PC-9 (cell line): ENCODE data around the gene RBM26. TPM values are rescaled to one million over a fixed set of nuclear protein-coding genes. Genes with fewer than 3 reads are reported as not detected.

Experiments used
- BruUV-seq: library from RNA; stranded (reverse); fragments of 400-500 nt; replicated peaks from 2 replicates; lab custom pipeline; 2021; lab: Mats Ljungman, UMichigan
- CTCF ChIA-PET: fragments of 300-600 bp; sonication (Branson Sonifier 250); formaldehyde crosslinking; loops from one replicate; lab custom pipeline; 2022; ENCODE audit warnings: antibody characterized with exemption; lab: Charles Lee
- POLR2A ChIA-PET: fragments of 300-600 bp; sonication (Branson Sonifier 250); formaldehyde crosslinking; loops from one replicate; lab custom pipeline; 2022; ENCODE audit warnings: antibody characterized with exemption; ENCODE audit not compliant: unreplicated experiment; lab: Charles Lee
- DNase-seq, 2 experiments: peaks; one replicate each; pipeline versions ENCODE4 v3.0.0 to v3.0.0-alpha.2; 2015 to 2022; ENCODE audit warnings: mixed read lengths in 1 of 2
- H2AFZ ChIP-seq: fragments of 200-600 bp; sonication (generic); 2 replicates; pipeline ENCODE4 v1.8.1; 2017; ENCODE audit warnings: antibody characterized with exemption
- H3F3A ChIP-seq: fragments of 200-600 bp; sonication (generic); 2 replicates; pipeline ENCODE4 v1.8.1; 2017; ENCODE audit warnings: antibody characterized with exemption, mild to moderate bottlenecking, low read depth; ENCODE audit not compliant: insufficient read depth
- H3K27ac ChIP-seq: fragments of 200-600 bp; sonication (generic); 2 replicates; pipeline ENCODE4 v1.6.1; 2016; ENCODE audit warnings: mixed run types
- H3K27me3 ChIP-seq: fragments of 200-600 bp; sonication (generic); 2 replicates; pipeline ENCODE4 v1.6.1; 2016; ENCODE audit warnings: low read depth, mixed run types; ENCODE audit not compliant: insufficient read depth
- H3K36me3 ChIP-seq: fragments of 200-600 bp; sonication (generic); 2 replicates; pipeline ENCODE4 v1.6.1; 2016; ENCODE audit warnings: low read depth, mixed run types
- H3K4me1 ChIP-seq: fragments of 200-600 bp; sonication (generic); replicated peaks from 2 replicates; pipeline ENCODE4 v1.6.1; 2016; ENCODE audit warnings: mixed run types; ENCODE audit not compliant: insufficient read depth
- H3K4me2 ChIP-seq: fragments of 200-600 bp; sonication (generic); 2 replicates; pipeline ENCODE4 v1.6.1; 2017; ENCODE audit warnings: mixed run types
- H3K4me3 ChIP-seq: fragments of 200-600 bp; sonication (generic); 2 replicates; pipeline ENCODE4 v1.6.1; 2016; ENCODE audit warnings: mixed run types
- H3K79me2 ChIP-seq: fragments of 200-600 bp; sonication (generic); 2 replicates; pipeline ENCODE4 v1.6.1; 2017; ENCODE audit warnings: low read depth, mixed run types
- H3K9me2 ChIP-seq: fragments of 200-600 bp; sonication (generic); 2 replicates; pipeline ENCODE4 v1.8.1; 2017; ENCODE audit warnings: mild to moderate bottlenecking; ENCODE audit not compliant: insufficient read depth
- H3K9me3 ChIP-seq: fragments of 200-600 bp; sonication (generic); 2 replicates; pipeline ENCODE4 v1.8.1; 2016; ENCODE audit warnings: low read depth; ENCODE audit not compliant: insufficient read depth
- H4K20me1 ChIP-seq: fragments of 200-600 bp; sonication (generic); 2 replicates; pipeline ENCODE4 v1.8.1; 2017; ENCODE audit not compliant: insufficient read depth
- CTCF ChIP-seq: fragments of 200-600 bp; sonication (generic); conservative IDR thresholded peaks from 2 replicates; pipeline ENCODE4 v1.6.1; 2017; ENCODE audit warnings: mixed run types, antibody characterized with exemption, mild to moderate bottlenecking, moderate library complexity
- EZH2 ChIP-seq: fragments of 200-600 bp; sonication (generic); IDR thresholded peaks from 2 replicates; pipeline ENCODE4 v1.8.0; 2017; ENCODE audit warnings: antibody characterized with exemption, low read depth
- intact Hi-C: fragments of 100-400 bp; cut with micrococcal nuclease; formaldehyde crosslinking; loops from one replicate; pipeline ENCODE4 v1.10.0; 2022; ENCODE audit not compliant: unreplicated experiment
- total RNA-seq: library from RNA; stranded (reverse); gene quantifications from 2 replicates; pipeline ENCODE4 v1.2.3, GENCODE V29; 2021

The RBM26 gene
- total RNA-seq, 1 experiment from 2014 or later: 40.4 TPM

GRCh38 chr13:79423801-79424642, 18.0 kb upstream of the RBM26 start:
- DNase-seq: peak in 1 of 2 experiments; percentile 55
- Histone ChIP-seq H2AFZ (no peak overlapping the region), H3K4me1 (no peaks in the 10 kb centered on the region), H3K79me2 (no peaks in the 10 kb centered on the region), H3K27ac (no peak overlapping the region), H3K27me3 (no peaks in the 10 kb centered on the region), H3K9me3 (no peaks in the 10 kb centered on the region), H3K9me2 (no peaks in the 10 kb centered on the region; the same call in 1 of the 2 replicates), H4K20me1 (no peaks in the 10 kb centered on the region), H3K36me3 (no peaks in the 10 kb centered on the region), H3F3A (no peaks in the 10 kb centered on the region), H3K4me2 (no peak overlapping the region), H3K4me3 (no peak overlapping the region)
- ChIA-PET CTCF (interaction anchor here (0.5 to 2.3 kb wide), 13 partner anchors 18 to 1628 kb away, joined by 3 to 26 read pairs (median 6); partner anchors contain the start of gene NDFIP2), POLR2A (interaction anchor here (0.7 to 1.0 kb wide), 5 partner anchors 57 to 1962 kb away, joined by 4 to 11 read pairs (median 6); partner anchors contain the start of gene NDFIP2)
- BruUV-seq: no TSS peak
- intact Hi-C loops: loop anchor here (1.0 to 10.0 kb wide), 4 partner anchors 58 to 1593 kb away; partner anchors contain the start of gene NDFIP2
- TF ChIP-seq CTCF: peak; percentile 87
- no peak for TF ChIP-seq EZH2

GRCh38 chr13:79423340-79423739, 17.3 kb upstream of the RBM26 start:
- Histone ChIP-seq H4K20me1 (no peaks in the 10 kb centered on the region), H3F3A (no peaks in the 10 kb centered on the region), H3K27me3 (no peaks in the 10 kb centered on the region), H3K27ac (no peak overlapping the region), H3K9me3 (no peaks in the 10 kb centered on the region), H3K4me3 (no peak overlapping the region), H3K9me2 (no peaks in the 10 kb centered on the region; the same call in 1 of the 2 replicates), H3K4me1 (no peaks in the 10 kb centered on the region), H3K36me3 (no peaks in the 10 kb centered on the region), H3K4me2 (no peak overlapping the region), H2AFZ (no peak overlapping the region), H3K79me2 (no peaks in the 10 kb centered on the region)
- TF ChIP-seq EZH2: no peak
- TF ChIP-seq CTCF: no peak
- ChIA-PET POLR2A (interaction anchor here (0.6 kb wide), 1 partner anchor 446 kb away, joined by 9 read pairs; no protein-coding TSS in a partner anchor), CTCF (interaction anchor here (1.1 to 2.3 kb wide), 3 partner anchors 62 to 123 kb away, joined by 6 to 26 read pairs (median 6); no protein-coding TSS in a partner anchor)
- intact Hi-C loops: loop anchor here (5.0 to 10.0 kb wide), 3 partner anchors 59 to 1594 kb away; partner anchors contain the start of gene NDFIP2
- no TSS peak for BruUV-seq
- no peak for DNase-seq

GRCh38 chr13:79419365-79419764, 13.3 kb upstream of the RBM26 start:
- Histone ChIP-seq H3K4me3 (no peak overlapping the region), H3K9me2 (no peaks in the 10 kb centered on the region; the same call in 1 of the 2 replicates), H3K27ac (no peak overlapping the region), H3K36me3 (no peaks in the 10 kb centered on the region), H3K9me3 (no peaks in the 10 kb centered on the region), H3F3A (no peaks in the 10 kb centered on the region), H3K27me3 (no peaks in the 10 kb centered on the region), H4K20me1 (no peaks in the 10 kb centered on the region), H3K4me2 (no peak overlapping the region), H3K79me2 (no peaks in the 10 kb centered on the region), H3K4me1 (no peaks in the 10 kb centered on the region), H2AFZ (no peak overlapping the region)
- ChIA-PET POLR2A (no interaction called here), CTCF (no interaction called here)
- TF ChIP-seq CTCF: no peak
- TF ChIP-seq EZH2: no peak
- intact Hi-C loops: no loop called here
- no peak for DNase-seq
- no TSS peak for BruUV-seq
